Raji (cell line): ENCODE results near the gene JPH2.

Experiments used
- POLR2A ChIP-seq: IDR thresholded peaks from 2 replicates; pipeline ENCODE4 v1.6.1; 2011; ENCODE audit warnings: low read depth, low read length, control low read depth; ENCODE audit not compliant: insufficient read depth

JPH2 gene

DNA sequence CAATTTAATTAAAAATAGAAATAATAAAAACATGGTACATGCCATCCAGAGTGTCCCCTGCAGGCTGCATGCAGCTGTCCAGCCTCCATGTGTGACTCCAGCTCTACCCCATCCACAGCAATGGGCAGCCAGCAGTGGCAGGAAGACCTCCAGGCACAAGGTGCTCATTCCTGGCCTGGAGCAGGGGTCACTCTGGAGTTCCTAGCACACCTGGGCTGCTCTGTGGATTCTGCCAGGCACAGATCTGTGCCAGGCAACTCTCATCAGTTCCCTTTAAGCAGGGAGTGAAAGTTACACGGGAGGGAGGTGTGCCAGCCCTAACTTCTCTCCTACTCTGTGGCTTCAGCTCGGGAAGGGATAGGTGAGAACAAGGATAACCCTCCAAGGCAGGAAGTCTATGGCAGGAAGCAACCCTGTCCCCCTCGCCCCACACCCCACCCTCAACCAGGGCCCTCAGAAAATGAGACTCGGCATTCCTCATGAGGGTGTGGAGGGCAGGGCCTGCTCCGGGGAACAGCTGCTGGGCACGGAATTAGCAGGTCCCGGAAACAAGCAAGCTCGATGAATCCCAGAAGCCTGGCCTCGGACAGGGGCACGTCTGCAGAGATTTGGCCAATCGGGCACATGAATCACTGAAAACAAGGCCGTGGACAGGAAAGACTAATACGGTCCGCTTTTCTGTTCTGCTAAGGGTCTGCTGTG is 10.0 kb downstream of the JPH2 start:
- TF ChIP-seq POLR2A, result no peak

DNA sequence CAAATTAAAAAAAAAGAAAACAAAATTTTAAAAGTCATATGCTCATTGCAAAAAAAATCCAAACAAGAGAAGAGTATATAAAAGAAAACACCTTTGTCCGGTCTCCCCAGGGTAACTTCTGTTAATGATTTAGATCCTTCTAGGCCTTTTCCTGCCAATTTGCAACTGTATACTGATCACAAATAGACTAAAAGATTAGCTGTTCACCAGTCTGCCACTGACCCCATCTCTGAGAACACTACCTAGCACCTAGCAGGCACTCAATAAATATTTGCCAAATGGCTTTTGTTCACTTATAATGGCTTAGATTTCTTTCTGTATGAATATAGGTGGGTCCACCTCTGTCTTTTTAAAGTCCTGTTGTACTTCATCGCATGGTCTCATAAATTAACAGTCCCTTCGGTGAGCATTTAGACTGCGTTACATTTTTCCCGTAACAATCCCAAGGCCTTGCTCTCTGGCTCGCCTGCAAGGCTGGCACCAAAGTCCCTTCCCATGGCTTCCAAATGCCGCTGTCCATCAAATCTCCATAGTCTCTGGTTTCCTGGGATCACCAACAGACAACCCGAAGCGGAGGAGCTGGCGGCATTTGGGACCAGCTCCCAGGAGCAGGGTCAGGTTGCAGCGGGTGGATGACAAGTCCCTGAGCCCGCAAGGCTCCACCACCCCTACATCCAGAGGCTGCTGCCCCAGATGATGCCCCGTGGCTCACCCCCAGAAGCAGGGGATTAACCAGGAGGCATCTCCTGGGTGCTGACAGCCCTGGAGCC is 11.8 kb downstream of the JPH2 start:
- TF ChIP-seq POLR2A, result no peak

DNA sequence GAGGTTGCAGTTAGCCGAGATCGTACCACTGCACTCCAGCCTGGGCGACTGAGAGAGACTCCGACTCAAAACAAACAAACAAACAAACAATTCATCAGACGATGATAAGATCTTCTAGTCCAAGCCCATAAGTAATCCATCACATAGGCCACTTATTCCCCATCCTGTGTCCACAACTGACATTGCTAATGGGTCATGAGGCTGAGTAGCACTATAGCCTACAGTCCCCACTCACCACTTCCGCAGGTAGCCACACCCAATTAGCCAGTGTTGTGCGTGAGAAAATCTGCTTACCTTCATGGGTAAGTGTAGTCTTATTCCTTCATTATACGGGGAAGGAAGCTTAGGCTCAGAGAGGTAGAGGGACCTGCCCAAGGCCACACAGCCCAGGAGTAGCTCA is 13.1 kb downstream of the JPH2 start:
- no peak for TF ChIP-seq POLR2A

DNA sequence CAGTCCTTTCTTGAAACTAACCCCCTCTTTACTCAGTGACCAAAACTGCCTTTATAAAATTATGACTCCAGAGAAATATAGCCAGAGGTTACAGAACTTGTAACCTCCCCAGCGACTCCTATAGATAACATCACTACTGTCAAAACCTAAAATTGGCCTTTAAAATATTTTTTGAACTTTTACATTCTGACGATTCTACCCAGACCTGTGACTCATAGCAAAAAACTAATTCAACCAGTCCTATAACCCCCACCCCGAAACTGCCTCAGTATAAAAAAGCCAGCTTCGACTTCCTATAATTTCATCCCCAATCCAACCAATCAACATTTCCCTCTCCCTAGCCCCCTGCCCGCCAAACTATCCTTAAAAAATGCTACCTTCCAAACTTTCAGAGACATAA is 13.9 kb downstream of the JPH2 start:
- no peak for TF ChIP-seq POLR2A

DNA sequence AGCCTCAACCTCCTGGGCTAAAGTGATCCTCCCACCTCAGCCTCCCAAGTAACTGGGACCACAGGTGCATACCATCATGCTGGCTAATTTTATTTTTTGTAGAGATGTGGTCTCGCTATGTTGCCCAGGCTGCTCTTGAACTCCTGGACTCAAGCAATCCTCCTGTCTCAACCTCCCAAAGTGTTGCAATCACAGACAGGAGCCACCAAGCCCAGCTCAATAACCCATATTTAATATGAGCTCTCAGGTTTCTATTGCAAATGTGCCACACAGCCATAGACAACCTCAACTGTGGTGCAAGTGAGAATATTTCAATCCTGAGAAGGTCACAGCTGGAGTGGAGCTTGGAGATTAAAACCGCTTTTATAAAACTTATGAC is 14.4 kb downstream of the JPH2 start:
- TF ChIP-seq POLR2A, result no peak

DNA sequence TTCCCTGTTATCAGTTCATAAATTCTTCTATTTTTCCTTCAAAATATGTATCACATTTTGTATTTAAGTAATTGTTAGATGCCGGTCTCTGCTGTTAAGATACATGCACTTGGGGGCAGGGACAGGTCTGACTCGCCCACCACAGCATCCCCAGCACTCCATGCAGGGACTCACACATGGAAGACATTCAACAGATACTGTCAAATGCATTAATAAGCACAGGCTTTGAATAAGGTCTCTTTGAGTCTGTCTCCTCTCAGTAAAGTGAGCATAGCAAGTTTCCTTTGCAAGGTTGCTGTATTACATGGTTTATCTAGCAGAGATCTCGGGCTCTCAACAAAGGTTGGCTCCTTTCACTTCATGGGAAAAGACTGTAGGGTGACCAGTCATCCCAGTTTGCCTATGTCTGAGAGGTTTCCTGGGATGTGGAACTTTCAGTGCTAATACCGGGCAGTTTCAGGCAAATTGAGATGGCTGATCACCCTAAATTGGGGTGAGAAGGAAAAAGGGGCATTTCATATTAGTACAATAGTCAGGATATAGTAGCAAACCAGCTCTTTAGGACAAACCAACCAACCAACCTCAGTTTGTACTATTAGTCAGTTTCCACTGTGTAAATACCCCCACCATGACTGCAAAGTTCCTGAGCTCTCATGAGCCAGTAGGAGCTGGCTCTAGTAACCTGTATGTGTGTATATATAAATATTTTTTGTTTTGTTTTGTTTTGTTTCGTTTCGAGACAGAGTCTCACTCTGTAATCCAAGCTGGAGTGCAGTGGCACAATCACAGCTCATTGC is 15.0 kb downstream of the JPH2 start:
- TF ChIP-seq POLR2A, result no peak

DNA sequence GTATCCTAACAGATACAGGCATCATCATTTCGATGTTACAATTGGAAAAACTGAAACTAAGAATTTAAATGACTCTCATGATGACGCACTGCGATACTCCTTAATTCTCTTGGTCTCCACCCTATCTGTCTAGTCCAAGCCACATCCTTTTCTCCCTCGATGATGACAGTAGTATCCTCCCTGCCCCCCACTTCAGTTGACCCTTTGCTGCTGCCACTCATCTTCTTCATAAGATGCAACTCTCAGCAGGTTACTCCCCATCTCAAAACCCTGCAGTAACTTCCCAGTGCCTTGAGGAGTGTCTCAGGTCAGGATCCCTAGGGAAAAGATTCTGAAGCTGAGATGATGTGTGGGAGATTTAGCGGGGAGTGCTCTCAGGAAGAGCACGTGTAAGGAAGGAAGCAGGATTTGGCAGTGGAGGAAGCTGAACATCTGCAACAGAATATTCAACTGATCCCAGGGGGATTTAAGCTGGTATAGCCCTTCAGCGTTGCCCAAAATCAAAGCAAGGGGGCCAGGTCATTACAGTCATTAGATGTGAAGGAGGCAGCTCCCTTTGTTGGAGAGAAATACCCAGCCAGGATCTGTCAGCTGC is 16.1 kb downstream of the JPH2 start:
- TF ChIP-seq POLR2A, result no peak

DNA sequence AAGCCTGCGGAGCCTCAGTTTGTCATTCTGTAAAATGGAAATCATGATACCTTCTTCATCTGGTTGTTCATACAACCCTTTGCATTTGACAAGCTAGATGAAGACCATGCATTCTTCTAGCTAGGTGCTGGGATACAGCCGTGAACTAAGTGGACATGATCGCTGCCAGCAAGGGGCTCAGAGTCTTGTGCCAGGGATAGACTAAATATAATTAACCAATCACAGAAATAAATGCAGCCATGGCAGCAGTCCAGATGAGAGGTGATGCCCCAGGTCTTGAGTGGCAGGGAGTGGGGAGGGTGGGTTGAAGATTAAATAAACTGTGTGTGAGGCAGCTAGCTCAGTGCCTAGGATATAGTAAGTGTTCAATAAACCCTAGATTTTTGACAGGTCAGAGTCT is 19.3 kb downstream of the JPH2 start:
- no peak for TF ChIP-seq POLR2A

DNA sequence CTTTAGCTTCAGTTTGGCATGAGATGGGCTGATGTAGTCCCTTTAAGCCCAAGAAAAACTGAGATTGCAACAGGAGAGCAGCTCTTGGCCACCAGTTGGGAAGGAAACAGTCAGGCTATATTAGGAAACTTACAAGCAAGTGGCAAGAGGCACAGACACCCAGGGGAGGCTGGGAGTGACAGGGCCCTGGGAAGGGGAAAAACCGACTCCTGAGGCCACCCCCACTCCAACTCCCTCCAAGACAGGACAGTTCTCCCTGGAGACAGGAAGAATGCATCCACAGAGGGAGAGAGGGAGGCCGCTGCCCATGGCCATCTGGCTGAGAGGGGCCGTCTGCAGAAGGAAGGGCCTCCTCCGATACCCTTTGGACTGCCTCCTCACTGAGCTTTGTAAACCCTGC is 20.5 kb downstream of the JPH2 start:
- no peak for TF ChIP-seq POLR2A

DNA sequence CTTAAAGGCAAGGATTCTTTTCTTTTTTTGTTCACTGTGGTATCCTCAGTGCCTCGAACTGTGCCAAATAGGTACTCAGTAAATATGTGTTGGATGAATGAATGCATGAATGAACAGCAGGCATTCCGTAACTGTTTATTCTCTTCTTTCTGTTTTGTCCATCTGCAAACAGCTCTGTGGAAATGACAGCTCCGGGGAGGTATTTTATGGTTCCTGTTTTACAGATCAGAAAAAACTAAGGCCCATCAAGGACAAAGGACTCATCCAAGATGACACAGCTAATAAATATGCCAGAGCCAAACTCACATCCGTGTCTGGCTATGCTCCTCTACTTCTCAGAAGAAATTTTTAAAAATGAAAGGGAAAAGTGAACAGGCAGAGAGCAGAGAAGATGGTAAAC is 21.0 kb downstream of the JPH2 start:
- TF ChIP-seq POLR2A, result no peak

DNA sequence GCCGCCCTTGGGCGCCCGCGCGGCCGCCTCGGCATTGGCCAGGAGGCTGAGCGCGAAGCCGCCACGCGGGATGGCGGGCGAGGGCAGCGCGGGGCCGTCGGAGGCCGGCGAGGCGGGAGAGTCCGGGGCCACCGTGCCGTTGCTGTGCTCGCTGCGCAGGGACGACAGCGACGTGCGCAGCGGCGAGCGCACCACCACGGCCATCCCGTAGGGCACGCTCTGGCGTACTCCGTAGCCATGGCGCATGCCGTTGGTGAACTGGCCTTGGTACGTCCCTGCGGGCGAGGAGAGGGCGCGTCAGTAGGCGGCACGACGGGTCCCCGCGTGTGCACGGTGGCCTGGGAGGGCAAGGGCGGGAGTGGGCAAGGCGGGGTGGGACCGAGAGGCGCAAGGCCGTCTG is 26.9 kb downstream of the JPH2 start:
- no peak for TF ChIP-seq POLR2A

DNA sequence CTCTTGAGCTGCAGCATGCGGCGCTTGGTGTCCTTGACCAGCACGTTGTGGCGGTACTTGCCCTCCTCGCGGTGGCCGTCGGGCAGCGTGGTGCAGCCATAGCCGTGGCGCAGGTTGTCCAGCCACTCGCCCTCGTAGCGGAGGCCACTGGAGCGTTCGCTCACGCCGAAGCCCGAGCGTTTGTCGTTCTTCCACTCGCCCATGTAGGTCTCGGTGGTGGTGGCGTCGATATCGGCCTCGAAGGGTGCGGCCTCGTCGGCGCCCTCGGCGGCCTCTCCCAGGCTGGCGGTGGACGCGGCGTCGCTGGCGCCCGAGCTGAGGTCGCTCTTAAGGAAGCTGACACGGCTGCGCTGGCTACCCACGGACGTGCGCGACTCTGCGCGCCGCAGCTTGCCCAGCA is 27.3 kb downstream of the JPH2 start:
- TF ChIP-seq POLR2A, result no peak

DNA sequence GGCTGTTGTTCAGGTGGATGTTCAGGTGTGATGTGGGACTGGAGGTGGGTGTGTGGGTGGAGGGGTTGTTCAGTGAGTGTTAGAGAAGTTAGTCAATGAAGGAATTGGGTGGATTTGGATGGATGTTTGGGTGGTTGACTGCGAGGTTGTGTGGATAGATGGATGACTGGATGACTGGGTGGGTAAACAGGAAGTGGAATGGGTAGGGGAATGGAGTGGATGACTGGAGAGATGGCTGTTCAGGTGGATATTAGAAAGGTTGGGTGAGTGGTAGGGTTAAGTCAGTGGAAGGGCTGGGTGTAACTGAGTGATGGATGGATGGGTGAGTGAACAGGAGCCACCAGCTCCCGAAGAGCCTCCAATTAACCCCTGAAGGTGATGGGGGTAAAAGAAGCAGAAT is 27.9 kb downstream of the JPH2 start:
- TF ChIP-seq POLR2A, result no peak

DNA sequence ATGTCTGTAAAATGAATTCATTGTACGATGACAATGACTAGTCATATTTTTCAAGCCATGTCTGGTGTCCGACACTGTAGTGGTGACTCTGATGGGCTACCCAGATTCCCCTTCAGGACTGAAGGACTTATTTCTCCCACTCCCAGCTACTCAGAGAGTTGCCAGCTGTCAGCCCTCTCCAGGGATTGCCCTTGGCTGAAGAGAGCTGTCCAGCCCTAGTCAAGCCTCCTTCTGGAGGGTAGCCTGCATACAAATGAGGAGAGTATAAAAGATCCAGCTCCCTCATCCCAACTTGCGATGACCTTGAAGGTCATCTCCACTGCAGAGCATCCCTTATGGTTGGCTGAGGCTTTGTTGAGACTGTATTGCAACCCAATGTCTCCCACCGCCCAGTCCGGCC is 29.9 kb downstream of the JPH2 start:
- no peak for TF ChIP-seq POLR2A

DNA sequence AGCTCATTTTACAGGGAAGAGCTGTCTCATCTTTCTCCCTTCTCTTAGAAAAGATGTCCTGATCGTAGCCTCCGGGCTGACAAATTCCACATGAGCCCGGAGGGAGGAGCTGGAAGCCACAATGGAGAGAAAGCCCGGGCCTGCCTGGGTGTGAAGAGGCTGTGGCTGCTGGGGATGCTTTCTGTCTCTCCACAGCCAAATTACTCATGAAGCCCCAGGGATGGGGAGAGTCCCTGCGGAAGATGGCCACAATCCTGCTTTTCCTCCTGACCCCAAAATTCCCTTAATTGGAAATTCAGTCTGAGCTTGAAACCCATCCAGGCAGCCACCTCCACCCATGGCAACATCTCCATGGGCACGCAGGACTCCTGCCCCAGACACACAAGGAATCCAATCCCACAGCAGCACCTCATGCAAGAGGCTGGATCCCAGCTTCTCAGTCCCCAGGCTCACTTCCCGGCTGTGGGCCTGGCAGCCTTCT is 32.4 kb downstream of the JPH2 start:
- no peak for TF ChIP-seq POLR2A
